ENCODE measurements around the gene SBF1.

DNA sequence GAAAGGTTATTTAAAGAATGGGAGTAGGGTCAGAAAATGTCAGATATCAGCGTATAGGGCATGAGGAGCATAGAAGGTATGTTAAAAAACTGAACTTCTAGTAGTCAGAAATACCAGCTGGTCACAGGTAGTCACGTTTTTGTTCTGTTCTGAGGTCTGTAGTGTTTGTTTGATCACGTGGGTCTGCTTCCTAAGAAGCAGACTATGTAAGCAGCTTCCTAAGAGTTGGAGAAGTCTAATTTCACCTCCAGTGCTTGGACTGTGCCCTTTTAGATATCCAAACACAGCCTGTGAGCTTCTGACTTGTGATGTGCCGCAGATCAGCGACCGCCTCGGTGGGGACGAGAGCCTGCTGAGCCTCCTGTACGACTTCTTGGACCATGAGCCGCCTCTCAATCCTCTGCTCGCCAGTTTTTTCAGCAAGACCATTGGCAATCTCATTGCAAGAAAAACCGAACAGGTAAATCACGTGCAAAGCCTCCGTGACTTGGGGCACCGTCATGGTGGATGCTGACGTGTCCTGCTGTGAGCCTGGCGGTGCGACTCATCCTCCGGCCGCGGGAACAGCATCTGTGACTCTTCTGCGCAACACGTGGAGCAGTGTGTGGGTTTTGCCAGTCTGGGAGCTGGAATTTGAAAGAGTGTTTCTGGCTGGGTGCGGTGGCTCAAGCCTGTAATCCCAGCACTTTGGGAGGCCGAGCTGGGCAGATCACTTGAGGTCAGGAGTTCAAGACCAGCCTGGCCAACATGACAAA is 68.2 kb downstream of the SBF1 start:
- no peak for TF ChIP-seq CTCF (conservative IDR thresholded peaks at IDR 0.05; ENCODE audit: low read depth, low read length)
- TF ChIP-seq EZH2 (IDR thresholded peaks at IDR 0.05; ENCODE audit: borderline replicate concordance, low read depth, low read length, poor library complexity, severe bottlenecking) = no peak

Measured in A673 (cell line).